GM18502 (cell line): ENCODE data around the gene CACNA1S.

Experiments
- ATAC-seq: cut with Tn5 transposase; IDR thresholded peaks from one replicate; pipeline ENCODE4 v1.9.1; 2021; ENCODE audit warnings: mild to moderate bottlenecking; ENCODE audit not compliant: unreplicated experiment, poor library complexity

CACNA1S gene

DNA sequence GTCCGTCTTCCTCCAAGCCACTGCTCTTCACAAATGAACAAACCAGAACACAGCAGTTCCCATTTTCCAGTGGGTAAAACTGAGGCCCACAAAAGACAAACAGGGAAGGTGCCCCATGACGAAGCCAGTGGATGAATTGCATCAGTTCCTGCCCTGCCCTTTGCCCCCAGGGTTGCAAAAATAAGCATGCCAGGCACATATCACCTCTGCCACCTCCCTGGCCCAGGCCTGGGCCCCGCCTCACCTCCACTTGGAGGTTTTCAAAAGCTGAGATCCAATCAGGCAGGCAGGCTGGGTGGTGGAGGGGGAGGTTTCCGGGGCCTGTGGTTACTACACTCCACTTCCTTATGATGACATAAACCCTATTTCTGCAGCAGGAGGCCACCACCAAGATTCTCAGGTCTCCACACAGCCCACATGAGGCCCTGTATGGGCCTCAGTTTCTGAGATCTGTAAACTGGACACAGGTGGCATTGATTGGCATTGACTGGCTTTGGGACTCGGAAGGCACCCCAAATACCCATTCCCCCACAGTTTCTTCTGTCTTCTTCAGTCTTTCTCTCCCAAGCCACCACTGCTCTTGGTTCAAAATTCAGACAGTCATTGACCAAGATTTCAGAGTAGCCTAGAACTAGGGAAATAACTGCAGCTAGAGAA is 92.8 kb downstream of the CACNA1S start:
- peak; percentile 74 for ATAC-seq

- no peak for ATAC-seq
Observed at GRCh38 chr1:201017828-201018163, 94.4 kb downstream of the CACNA1S start.

DNA sequence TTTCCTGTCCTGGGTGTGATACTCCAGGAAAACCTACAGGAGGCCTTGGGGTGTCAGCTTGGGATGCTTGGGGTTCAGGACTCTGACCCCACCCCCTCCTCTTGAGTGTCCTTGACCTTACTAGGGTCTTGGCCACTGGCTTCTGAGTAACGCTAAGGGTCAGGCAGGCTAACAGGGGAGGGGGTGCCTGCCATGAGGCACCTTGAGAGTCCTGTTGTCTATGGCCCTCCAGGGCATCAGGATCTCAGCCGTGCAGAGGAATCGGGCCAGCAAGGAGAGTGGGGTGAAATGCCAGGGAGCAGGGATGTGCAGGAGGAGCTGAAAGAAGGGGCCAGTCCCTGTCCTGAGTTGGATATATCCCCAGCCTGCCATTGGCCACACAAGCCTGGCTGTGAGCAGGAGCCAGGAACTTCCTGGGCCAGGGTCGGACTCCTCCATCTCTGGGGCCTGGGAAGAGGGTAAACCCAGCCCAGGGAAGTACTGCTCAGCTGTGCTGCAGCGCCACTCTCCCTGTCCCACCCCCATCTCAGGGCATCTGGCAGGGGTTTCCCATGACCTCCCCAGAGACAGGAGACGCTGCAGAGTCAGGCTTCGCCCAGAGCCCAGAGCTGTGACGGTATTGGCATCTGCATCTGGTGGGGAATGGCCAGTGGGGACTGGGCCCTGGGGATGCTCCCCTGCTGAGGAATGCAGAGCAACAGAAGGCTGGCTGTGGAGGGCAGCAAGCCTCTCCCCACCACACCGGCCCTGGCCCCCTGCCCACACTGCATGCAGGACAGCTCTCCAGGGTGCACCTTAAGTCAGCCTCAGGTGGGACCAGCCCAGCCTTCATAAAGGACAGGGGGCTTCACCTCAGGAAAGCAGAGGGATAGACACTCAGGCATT is 95.0 kb downstream of the CACNA1S start:
- peak; percentile 27 for ATAC-seq

DNA sequence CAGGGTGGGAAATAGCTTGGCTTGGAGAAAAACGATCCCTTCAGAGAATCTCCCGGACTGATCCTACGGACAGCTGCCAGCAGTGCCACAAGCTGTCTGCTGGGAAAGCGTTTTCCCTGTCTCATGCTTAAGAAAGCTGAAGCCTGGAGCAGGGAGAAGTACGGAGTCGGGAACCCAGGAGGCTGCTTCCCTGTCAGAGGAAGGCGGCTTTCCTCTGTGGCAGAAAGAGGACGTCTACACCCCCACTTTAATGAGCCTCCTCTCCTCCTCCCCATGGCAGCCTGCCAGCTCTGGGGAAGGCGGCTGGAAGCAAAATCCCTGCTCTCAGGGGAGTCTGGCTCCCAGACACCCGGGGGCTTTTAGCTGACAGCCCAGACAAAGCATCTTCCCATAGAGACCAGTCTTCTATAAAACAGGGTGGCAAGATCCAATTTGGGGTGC is 96.0 kb downstream of the CACNA1S start:
- no peak for ATAC-seq

DNA sequence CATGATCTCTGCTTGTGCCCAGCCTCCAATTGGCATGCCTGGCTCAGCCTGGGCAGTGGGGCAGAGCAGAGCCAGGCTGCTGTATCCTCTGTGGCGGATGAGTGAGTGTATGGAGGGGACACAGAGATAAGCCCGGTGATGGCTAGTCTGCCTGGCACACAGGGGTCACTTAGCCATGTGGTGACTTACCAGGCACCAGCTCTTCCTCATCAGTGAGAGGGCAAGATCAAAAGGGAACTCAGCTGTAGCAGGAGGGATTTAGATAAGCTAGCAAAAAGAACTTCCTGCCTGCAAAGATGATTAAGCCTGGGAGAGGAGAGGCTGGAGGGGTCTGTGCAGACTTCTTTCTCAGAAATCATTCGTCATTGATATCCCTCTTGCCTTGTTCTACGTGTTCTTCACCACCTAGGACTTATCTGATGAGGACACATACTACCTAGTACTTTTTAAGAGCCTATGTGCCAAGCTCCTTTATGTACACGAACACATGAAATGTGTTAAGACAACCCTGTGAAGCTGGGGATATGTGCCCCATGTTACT is 96.6 kb downstream of the CACNA1S start:
- no peak for ATAC-seq

- ATAC-seq = no peak
Observed at GRCh38 chr1:201014816-201015200, 97.4 kb downstream of the CACNA1S start.

DNA sequence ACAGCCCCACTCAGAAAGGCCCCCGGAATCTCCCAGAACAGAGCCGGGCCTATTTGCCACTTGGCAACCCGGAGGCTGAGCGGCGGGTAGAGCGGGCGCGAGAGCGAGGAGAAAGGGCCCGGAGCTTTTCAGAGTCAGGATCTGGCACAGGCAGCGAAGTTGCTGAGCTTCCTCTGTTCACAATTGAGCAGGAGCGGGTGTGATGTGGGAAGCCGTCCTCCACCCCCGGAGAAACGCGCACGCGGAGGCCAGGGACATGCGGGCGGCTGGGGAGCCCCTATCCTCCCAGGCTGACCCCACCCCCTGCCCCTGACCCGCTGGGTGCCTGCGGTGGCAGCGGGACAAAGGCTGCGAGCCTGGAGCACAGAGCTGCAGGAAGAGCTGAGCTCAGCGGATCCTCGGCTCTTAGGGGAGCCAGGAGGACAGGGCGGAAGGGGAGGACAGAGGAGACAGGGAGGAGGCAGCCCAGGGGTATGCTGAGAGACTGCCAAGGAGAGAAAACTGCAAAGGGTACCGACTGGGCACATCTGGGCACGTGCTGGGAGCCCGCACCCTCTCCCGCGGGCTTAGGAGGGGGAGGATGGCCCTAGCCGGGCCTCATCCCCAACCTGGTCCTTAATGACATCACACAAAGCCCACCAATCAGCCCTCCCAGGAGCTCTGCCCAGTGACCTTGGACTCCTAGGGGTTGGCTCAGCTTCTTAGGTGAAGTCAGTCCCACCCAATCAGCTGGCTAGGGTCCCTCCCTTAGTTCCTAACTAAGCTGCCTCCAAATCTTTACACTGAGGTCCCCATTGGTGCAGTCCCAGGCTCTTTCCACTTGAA is 98.0 kb downstream of the CACNA1S start:
- ATAC-seq = no peak

- no peak for ATAC-seq
Observed at GRCh38 chr1:201013031-201013485, 99.2 kb downstream of the CACNA1S start.

DNA sequence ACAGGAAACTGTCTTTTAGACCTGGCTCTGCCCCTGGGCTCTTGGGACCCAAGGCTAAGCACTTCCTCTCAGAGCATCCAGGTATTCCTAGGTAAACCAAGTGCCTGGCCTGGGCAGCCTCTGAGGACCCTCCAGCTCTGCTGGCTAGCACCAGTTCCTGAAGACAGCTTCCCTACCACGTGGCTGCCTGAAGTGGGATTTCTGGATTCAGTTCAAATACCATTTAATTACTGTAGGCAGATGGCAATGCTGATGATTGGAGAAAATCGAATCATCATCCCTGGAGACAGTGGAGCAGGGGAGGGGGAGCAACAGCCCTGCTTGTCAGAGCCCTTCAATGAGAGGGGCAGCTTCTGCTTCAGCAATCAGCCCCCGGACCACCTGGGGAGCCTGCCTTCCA is 100.6 kb downstream of the CACNA1S start:
- ATAC-seq = no peak

- no peak for ATAC-seq
Observed at GRCh38 chr1:201009962-201010645, 102.1 kb downstream of the CACNA1S start.

DNA sequence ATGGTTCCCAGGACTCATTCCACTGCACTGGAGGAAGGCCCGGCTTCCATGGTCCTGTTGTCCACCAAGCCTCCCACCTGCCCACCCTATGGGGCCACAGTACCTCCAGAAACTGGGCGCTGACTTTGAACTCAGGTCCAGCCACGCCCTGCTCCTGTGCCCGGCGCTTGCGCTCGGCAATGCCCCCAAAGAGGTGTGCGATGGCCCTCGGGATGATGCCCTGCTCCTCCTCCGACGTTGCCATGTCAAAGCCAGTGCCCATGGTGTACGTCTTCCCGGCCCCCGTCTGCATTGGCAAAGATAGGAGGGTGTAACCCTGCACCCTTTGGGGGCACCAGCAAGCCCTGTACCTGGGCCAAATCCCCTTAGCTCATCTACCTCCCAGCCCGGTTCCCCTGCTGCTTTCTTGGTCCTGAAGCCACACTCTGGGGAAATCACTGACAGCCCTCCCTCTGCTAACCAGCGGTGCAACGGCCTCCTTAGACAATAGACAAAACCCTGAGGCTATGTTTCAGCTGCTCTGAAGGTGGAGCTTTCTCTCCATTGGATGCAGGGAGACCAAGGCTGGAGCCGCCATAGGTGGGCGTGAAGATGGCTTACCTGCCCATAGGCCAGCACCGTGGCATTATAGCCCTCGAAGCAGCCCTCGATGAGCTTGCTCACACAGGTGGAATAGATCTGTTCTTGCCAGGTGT is 103.4 kb downstream of the CACNA1S start:
- no peak for ATAC-seq

DNA sequence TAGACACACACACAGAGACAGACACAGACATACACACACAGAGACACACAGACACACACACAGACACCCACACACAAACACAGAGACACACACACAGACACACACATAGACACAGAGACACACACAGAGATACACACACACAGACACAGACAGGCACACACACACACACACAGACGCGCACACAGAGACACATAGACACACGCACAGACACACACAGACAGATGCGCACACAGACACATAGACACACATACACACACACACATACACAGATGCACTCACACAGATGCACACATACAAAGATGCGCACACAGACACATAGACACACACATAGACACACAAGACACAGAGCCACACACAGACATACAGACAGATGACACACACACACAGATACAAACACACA is 104.7 kb downstream of the CACNA1S start:
- no peak for ATAC-seq

- ATAC-seq = no peak
Observed at GRCh38 chr1:201006450-201006849, 105.8 kb downstream of the CACNA1S start.

DNA sequence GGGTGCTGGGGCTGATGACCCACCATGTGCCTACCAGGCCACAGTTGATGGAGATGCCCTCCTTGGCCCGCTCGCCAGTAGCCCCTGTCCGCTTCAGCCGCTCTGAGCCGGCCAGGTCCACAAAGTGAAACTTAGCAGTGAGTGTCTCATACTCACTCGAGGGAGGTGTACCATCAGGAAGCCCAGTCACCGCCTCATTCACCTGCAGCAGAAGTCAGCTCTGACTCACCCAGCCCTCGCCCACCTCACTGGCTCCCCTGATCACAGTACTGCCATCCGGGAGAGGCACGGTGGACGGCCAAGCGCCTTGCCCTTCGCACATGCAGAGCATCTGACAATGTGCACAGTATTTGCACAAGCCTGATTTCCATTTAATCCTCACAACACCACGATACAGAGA is 107.5 kb downstream of the CACNA1S start:
- no peak for ATAC-seq

DNA sequence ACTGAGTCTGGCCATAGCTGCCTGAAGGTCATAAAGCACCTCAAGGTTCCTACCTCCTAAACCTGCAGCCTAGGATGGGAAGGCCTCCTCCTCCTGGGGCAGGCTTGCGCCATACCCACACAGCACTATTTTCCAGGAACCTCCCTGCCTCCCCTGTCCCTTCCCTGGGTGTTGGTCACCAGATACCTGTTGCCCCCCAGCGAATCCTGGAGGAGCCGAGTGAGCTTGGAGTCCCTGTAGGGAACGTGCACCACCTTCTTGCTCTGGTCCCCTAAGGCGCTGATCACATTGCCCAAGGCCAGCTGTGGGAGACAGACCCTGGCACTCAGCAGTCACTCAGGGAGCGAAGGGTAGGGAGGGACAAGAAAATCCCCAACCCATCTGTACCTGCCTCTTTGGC is 108.1 kb downstream of the CACNA1S start:
- no peak for ATAC-seq

DNA sequence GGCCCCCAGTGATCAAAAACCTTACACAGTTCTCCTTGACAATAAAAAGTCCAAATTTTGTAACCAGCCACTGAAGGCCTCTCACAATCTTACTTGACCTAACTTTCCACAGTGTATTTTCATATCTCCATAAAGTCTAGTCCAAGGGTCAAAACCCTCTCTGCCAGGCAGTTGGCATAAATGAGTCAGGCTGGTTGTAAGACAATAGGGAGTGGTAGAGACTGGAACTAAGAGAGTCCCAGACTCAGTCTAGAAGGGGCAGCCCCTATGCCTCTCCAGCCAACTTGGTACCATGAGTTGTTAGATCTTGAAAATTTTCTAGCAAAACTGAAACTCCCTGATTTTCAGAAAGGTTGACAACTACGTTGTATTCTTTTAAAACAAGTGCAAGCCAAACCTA is 109.7 kb downstream of the CACNA1S start:
- ATAC-seq = no peak

- no peak for ATAC-seq
Observed at GRCh38 chr1:201001962-201002361, 110.3 kb downstream of the CACNA1S start.

DNA sequence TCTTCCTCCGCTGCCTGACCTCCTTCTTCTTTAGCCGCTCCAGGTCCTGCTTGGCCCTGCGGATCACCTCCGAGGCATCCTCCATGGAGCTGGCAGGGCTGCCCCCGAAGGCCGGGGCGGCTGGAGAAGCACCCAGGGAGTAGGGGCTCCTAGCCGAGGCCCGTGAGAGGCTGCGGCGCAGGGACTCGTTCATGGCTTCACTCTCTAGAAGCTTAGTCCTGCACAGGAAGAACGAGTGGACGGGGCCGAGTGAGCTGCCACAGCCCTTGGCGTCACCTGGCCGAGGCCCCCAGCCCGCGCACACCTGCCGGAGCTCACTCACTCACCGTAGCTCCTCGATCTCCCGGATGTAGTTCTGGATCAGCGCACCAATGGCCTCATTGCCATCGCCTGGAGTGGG is 111.8 kb downstream of the CACNA1S start:
- no peak for ATAC-seq

DNA sequence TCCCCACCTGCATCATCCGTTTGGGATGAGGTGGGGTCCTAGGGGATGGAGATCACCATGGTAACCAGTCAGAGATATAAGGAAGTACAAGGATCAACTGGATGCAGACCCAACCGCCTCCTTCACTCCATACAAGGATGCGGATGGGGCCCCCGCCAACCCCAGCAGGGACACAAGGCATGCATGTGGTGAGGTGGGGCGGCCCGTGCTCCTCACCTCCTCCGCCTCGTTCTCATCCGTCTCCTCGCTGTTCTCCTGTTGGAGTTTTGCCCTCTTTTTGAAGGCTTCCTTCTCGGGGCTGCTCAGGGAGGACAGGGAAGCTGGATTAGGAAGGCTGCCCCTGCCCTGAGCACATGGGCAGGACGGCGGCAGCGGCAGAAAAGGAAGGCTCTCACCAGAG is 112.6 kb downstream of the CACNA1S start:
- ATAC-seq = no peak

DNA sequence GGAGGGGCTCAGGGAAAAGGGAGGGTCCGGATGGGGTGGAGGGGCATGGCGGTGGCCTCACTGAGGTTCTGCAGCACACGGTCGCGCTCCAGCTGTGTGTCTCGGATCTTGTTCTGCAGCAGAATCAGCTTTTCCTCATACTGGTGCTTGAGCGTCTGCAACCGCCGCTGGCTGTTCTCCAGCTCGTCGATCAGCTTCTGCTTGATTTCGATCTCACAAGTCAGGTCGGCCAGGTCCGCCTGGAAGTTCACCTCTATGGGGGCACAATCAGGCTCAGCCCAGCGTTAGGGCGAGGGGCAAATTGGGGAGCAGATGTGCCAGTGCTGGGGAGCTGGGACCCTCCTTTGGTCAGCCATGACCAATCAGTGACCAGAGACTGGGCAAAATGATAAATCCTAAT is 113.9 kb downstream of the CACNA1S start:
- ATAC-seq = no peak
